Measurements from ENCODE around the gene CDA. TPM values are rescaled to one million over a fixed set of nuclear protein-coding genes. Genes with fewer than 3 reads are reported as not detected.

Gene CDA
- total RNA-seq, 3 donors from 2014 or later: not detected

- no peaks in the 10 kb centered on the region for H3K27me3 Mint-ChIP-seq (ENCODE audit: low read depth)
- peaks cover 37% of the 10 kb centered on the region for H3K4me1 Mint-ChIP-seq (ENCODE audit: low read depth)
- H3K4me3 Mint-ChIP-seq: peak overlapping the region; percentile 100
- ATAC-seq (no peak), DNase-seq (no peak)
- no peaks in the 10 kb centered on the region for H3K9me3 Mint-ChIP-seq
- peaks cover 15% of the 10 kb centered on the region for H3K36me3 Mint-ChIP-seq (ENCODE audit: insufficient read depth)
These were observed 74.5 kb downstream of the CDA start for GRCh38 chr1:20663365-20663764.

GRCh38 chr1:20663969-20664715 is 75.2 kb downstream of the CDA start:
- Mint-ChIP-seq H3K4me3 (no peak overlapping the region), H3K36me3 (ENCODE audit: insufficient read depth) (peaks cover 12% of the 10 kb centered on the region), H3K9me3 (no peaks in the 10 kb centered on the region), H3K27me3 (ENCODE audit: low read depth) (no peaks in the 10 kb centered on the region), H3K4me1 (ENCODE audit: low read depth) (peaks cover 30% of the 10 kb centered on the region)
- ATAC-seq (no peak), DNase-seq (no peak)

DNA sequence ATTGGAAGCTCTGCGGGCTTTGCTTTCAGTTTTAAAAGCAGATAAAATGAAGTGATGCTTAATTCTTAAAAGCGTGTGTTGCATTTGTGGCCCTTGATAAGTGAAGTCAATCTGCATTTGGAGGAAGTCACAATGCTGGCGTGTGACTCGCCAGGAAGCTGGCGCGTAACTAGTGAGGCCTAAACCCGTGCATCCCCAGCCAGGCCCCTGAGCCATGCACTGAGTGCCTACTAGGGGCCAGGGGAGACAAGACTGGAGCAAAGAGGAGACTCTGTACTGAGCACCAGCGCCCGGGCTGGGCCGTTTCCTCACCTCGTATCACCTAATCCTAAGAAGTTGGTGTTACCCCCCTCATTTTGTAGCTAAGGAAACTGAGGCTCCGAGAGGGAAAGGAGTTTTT is 76.8 kb downstream of the CDA start:
- Mint-ChIP-seq H3K36me3 (ENCODE audit: insufficient read depth) (peaks cover 3% of the 10 kb centered on the region), H3K4me3 (no peak overlapping the region), H3K4me1 (ENCODE audit: low read depth) (peaks cover 15% of the 10 kb centered on the region), H3K9me3 (no peaks in the 10 kb centered on the region), H3K27me3 (ENCODE audit: low read depth) (no peaks in the 10 kb centered on the region)
- DNase-seq: no peak
- no peak for ATAC-seq

DNA sequence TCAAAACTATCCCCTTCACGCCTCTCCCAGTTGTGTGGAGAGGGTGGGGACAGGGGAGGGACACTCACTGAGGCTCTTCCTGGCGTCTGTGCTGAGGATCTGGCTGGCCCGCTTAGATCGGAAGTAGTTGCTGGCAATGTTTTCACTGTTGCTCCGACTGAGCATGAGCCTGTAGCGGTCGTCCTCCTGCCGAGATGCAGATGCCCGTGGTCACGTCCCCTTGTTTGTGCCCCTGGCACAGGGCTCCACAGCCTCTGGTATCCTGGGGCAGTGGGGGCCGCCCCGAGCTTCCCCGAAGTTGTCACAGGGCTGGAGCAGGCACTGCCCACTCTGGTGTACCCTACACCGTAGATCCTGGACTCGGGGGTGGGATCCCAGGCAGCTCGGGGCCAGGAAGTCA is 77.2 kb downstream of the CDA start:
- Mint-ChIP-seq H3K9me3 (no peaks in the 10 kb centered on the region), H3K27me3 (ENCODE audit: low read depth) (no peaks in the 10 kb centered on the region), H3K4me1 (ENCODE audit: low read depth) (peaks cover 13% of the 10 kb centered on the region), H3K4me3 (no peak overlapping the region), H3K36me3 (ENCODE audit: insufficient read depth) (peaks cover under 1% of the 10 kb centered on the region)
- ATAC-seq: no peak
- DNase-seq: no peak

GRCh38 chr1:20666804-20667203 is 77.9 kb downstream of the CDA start:
- ATAC-seq: peak; percentile 50 to 69
- Mint-ChIP-seq H3K27me3 (ENCODE audit: low read depth) (no peaks in the 10 kb centered on the region), H3K4me3 (no peak overlapping the region), H3K4me1 (ENCODE audit: low read depth) (peaks cover 10% of the 10 kb centered on the region), H3K9me3 (no peaks in the 10 kb centered on the region), H3K36me3 (ENCODE audit: insufficient read depth) (no peaks in the 10 kb centered on the region)
- DNase-seq: no peak

Other genes starting within 250 kb of the CDA start
- 1 to 10 TPM; 1.3 to 1.6 (median 1.5) TPM for gene CAMK2N1, start 102.9 kb upstream of the CDA start, total RNA-seq
- 10 to 100 TPM; 21.6 to 25.0 (median 24.2) TPM for gene MUL1, start 80.9 kb upstream of the CDA start, total RNA-seq
- under 1 TPM in 1 of 3 donors, not detected in 2; 0.08 TPM for gene FAM43B, start 36.5 kb upstream of the CDA start, total RNA-seq
- gene PINK1, start 44.4 kb downstream of the CDA start, total RNA-seq: 1 to 10 TPM; 1.6 to 2.7 (median 2.2) TPM
- 100 to 1,000 TPM; 242 to 285 (median 270) TPM for gene DDOST, start 72.3 kb downstream of the CDA start, total RNA-seq
- not detected for gene KIF17, start 128.9 kb downstream of the CDA start, total RNA-seq
- 1 to 10 TPM; 1.0 to 2.1 (median 1.1) TPM for gene SH2D5, start 143.6 kb downstream of the CDA start, total RNA-seq
- gene HP1BP3, start 198.2 kb downstream of the CDA start, total RNA-seq: 100 to 1,000 TPM; 102 to 116 (median 107) TPM

Data from activated T-cell treated with anti-CD3 and anti-CD28 coated beads, Interleukin-2, amount 50 U/mL, for 4 hours (primary cell).